ENCODE results near the gene DPP3. TPM values are rescaled to one million over a fixed set of nuclear protein-coding genes. Genes with fewer than 3 reads are reported as not detected.
"Not testable (repeated sequence)": the region's sequence is repeated elsewhere in the genome, so short reads cannot be mapped to it uniquely, and the experiment has no call there.

The DPP3 gene
- total RNA-seq, 1 donor from 2014 or later, result 60.0 TPM

- peaks cover 9% of the 10 kb centered on the region for H3K36me3 ChIP-seq (ENCODE audit: insufficient read depth, low read length)
- peaks cover 5% of the 10 kb centered on the region for H3K4me1 ChIP-seq (ENCODE audit: insufficient read depth, low read length)
- H3K27me3 ChIP-seq (ENCODE audit: insufficient read depth, low read length), result no peaks in the 10 kb centered on the region
- H3K9ac ChIP-seq (ENCODE audit: low read length), result peak within 1 kb of the TSS; percentile 94
- FAIRE-seq (peak; percentile 95), DNase-seq (ENCODE audit: low read depth) (peak; percentile 86)
- Mint-ChIP-seq H3K27ac (ENCODE audit: unreplicated experiment) (peak within 1 kb of the TSS; percentile 98), H3K9me3 (ENCODE audit: unreplicated experiment) (peaks cover 9% of the 10 kb centered on the region), H3K36me3 (ENCODE audit: low read depth, unreplicated experiment) (peaks cover 17% of the 10 kb centered on the region), H3K4me1 (ENCODE audit: low read depth, unreplicated experiment) (peaks cover 2% of the 10 kb centered on the region), H3K27me3 (ENCODE audit: low read depth, unreplicated experiment) (peaks cover 2% of the 10 kb centered on the region), H3K4me3 (ENCODE audit: unreplicated experiment) (peak within 1 kb of the TSS; percentile 96)
- H3K4me2 ChIP-seq (ENCODE audit: low read length), result peak within 1 kb of the TSS; percentile 93
- H4K20me1 ChIP-seq (ENCODE audit: insufficient read depth, low read length), result no peaks in the 10 kb centered on the region
- peak within 1 kb of the TSS; percentile 89 for H3K4me3 ChIP-seq (ENCODE audit: insufficient read depth, low read depth, low read length)
- peaks cover 11% of the 10 kb centered on the region for H3K9me3 ChIP-seq (ENCODE audit: insufficient read depth, low read depth, low read length)
- H2AFZ ChIP-seq (ENCODE audit: low read depth, low read length), result peak within 1 kb of the TSS; percentile 99
- H3K27ac ChIP-seq (ENCODE audit: low read depth, low read length), result peak within 1 kb of the TSS; percentile 82
- peaks cover 7% of the 10 kb centered on the region for H3K79me2 ChIP-seq (ENCODE audit: insufficient read depth, low read length)
- peak; percentile 83 for TF ChIP-seq CTCF (IDR thresholded peaks at IDR 0.05; ENCODE audit: insufficient read depth, low read depth, low read length)
- TF ChIP-seq EZH2 (IDR thresholded peaks at IDR 0.05; ENCODE audit: insufficient read depth, low read length), result no peak
Observed at GRCh38 chr11:66438504-66439466, 41.4 kb upstream of the DPP3 start, which contains the start of gene MRPL11. Gene MRPL11, minus strand, starts transcription at chr11:66438848. Its CDS starts 94 bp downstream, at chr11:66438754.

GRCh38 chr11:66440101-66440939 lies 39.9 kb upstream of the DPP3 start:
- H3K27ac ChIP-seq (ENCODE audit: low read depth, low read length); H3K4me2 ChIP-seq (ENCODE audit: low read length); DNase-seq (ENCODE audit: low read depth); H3K79me2 ChIP-seq (ENCODE audit: insufficient read depth, low read length); H3K36me3 ChIP-seq (ENCODE audit: insufficient read depth, low read length); H2AFZ ChIP-seq (ENCODE audit: low read depth, low read length); H4K20me1 ChIP-seq (ENCODE audit: insufficient read depth, low read length); H3K27ac Mint-ChIP-seq (ENCODE audit: unreplicated experiment); H3K4me3 ChIP-seq (ENCODE audit: insufficient read depth, low read depth, low read length); H3K27me3 Mint-ChIP-seq (ENCODE audit: low read depth, unreplicated experiment); H3K9ac ChIP-seq (ENCODE audit: low read length); H3K27me3 ChIP-seq (ENCODE audit: insufficient read depth, low read length); H3K4me1 ChIP-seq (ENCODE audit: insufficient read depth, low read length); FAIRE-seq; H3K4me1 Mint-ChIP-seq (ENCODE audit: low read depth, unreplicated experiment): not testable (repeated sequence)
- H3K4me3 Mint-ChIP-seq (ENCODE audit: unreplicated experiment), result peak overlapping the region; percentile 8
- peaks cover 11% of the 10 kb centered on the region for H3K9me3 ChIP-seq (ENCODE audit: insufficient read depth, low read depth, low read length)
- H3K36me3 Mint-ChIP-seq (ENCODE audit: low read depth, unreplicated experiment), result peaks cover 15% of the 10 kb centered on the region
- H3K9me3 Mint-ChIP-seq (ENCODE audit: unreplicated experiment), result peaks cover 11% of the 10 kb centered on the region

GRCh38 chr11:66440940-66441282 lies 39.3 kb upstream of the DPP3 start:
- H3K27me3 ChIP-seq (ENCODE audit: insufficient read depth, low read length); FAIRE-seq; H3K36me3 ChIP-seq (ENCODE audit: insufficient read depth, low read length); H3K79me2 ChIP-seq (ENCODE audit: insufficient read depth, low read length); H3K4me1 ChIP-seq (ENCODE audit: insufficient read depth, low read length); H3K9ac ChIP-seq (ENCODE audit: low read length); H3K4me1 Mint-ChIP-seq (ENCODE audit: low read depth, unreplicated experiment); H2AFZ ChIP-seq (ENCODE audit: low read depth, low read length); H3K27me3 Mint-ChIP-seq (ENCODE audit: low read depth, unreplicated experiment); H3K27ac Mint-ChIP-seq (ENCODE audit: unreplicated experiment); H3K4me2 ChIP-seq (ENCODE audit: low read length); DNase-seq (ENCODE audit: low read depth); H3K27ac ChIP-seq (ENCODE audit: low read depth, low read length); H4K20me1 ChIP-seq (ENCODE audit: insufficient read depth, low read length); H3K4me3 ChIP-seq (ENCODE audit: insufficient read depth, low read depth, low read length); H3K4me3 Mint-ChIP-seq (ENCODE audit: unreplicated experiment): not testable (repeated sequence)
- H3K36me3 Mint-ChIP-seq (ENCODE audit: low read depth, unreplicated experiment), result peaks cover 12% of the 10 kb centered on the region
- H3K9me3 Mint-ChIP-seq (ENCODE audit: unreplicated experiment), result peaks cover 11% of the 10 kb centered on the region
- peaks cover 11% of the 10 kb centered on the region for H3K9me3 ChIP-seq (ENCODE audit: insufficient read depth, low read depth, low read length)
